Hematopoietic multipotent progenitor cell treated with erythropoietin and hydrocortisone succinate and interleukin-3 and kit ligand, for 17 days (in vitro differentiated cells): ENCODE data around the gene RGL2.
"Not testable (repeated sequence)": the region's sequence is repeated elsewhere in the genome, so short reads cannot be mapped to it uniquely, and the experiment has no call there.

Experiments used
- DNase-seq: peaks from one replicate; pipeline ENCODE4 v3.0.0-alpha.2; 2015; ENCODE audit warnings: low spot score

RGL2 gene

GRCh38 chr6:33298773-33299236, at the start of gene RGL2:
TSS of gene RGL2 (minus strand) at chr6:33298942. CDS start at chr6:33298610, 332 bp downstream.
- DNase-seq, result no peak

GRCh38 chr6:33347816-33348215, 49.1 kb upstream of the RGL2 start:
- no peak for DNase-seq

- not testable (repeated sequence) for DNase-seq
These were observed 48.2 kb upstream of the RGL2 start for GRCh38 chr6:33346972-33347371.

- DNase-seq, result peak; percentile 87
These were observed 46.3 kb upstream of the RGL2 start for GRCh38 chr6:33344701-33345697.

- DNase-seq, result peak; percentile 45
These were observed 45.3 kb upstream of the RGL2 start for GRCh38 chr6:33343953-33344611.

- not testable (repeated sequence) for DNase-seq
These were observed 44.8 kb upstream of the RGL2 start for GRCh38 chr6:33343606-33343952.

GRCh38 chr6:33339193-33339592, 40.5 kb upstream of the RGL2 start:
- DNase-seq, result no peak

- no peak for DNase-seq
These were observed 37.8 kb upstream of the RGL2 start for GRCh38 chr6:33336495-33336894.

GRCh38 chr6:33335916-33336315, 37.2 kb upstream of the RGL2 start:
- DNase-seq, result no peak

- DNase-seq, result no peak
These were observed 34.9 kb upstream of the RGL2 start for GRCh38 chr6:33333666-33334065.

GRCh38 chr6:33330736-33331135, 32.0 kb upstream of the RGL2 start:
- no peak for DNase-seq

- DNase-seq, result no peak
These were observed 30.3 kb upstream of the RGL2 start for GRCh38 chr6:33329058-33329457.

GRCh38 chr6:33324125-33324524, 25.4 kb upstream of the RGL2 start:
- no peak for DNase-seq

- no peak for DNase-seq
These were observed 24.8 kb upstream of the RGL2 start for GRCh38 chr6:33323623-33323948.

GRCh38 chr6:33321227-33321626, 22.5 kb upstream of the RGL2 start:
- no peak for DNase-seq

- no peak for DNase-seq
These were observed 21.8 kb upstream of the RGL2 start for GRCh38 chr6:33320315-33321181.

GRCh38 chr6:33319939-33320314, 21.2 kb upstream of the RGL2 start:
- no peak for DNase-seq

GRCh38 chr6:33318426-33319073, 19.8 kb upstream of the RGL2 start:
- no peak for DNase-seq

- peak; percentile 99 for DNase-seq
These were observed 19.1 kb upstream of the RGL2 start, which contains the start of gene ZBTB22 for GRCh38 chr6:33317669-33318425. TSS of gene ZBTB22 (minus strand) at chr6:33317744. CDS start at chr6:33316916, 828 bp downstream.

- peak; percentile 82 for DNase-seq
These were observed 18.6 kb upstream of the RGL2 start for GRCh38 chr6:33317419-33317668.
